ENCODE data around the gene ANKFY1. TPM values are rescaled to one million over a fixed set of nuclear protein-coding genes. Genes with fewer than 3 reads are reported as not detected.

The ANKFY1 gene
- total and polyA plus RNA-seq, 9 of the 15 experiments (the other 6 are each of a cell fraction or from before 2014, with no cell fraction given): 4.3 to 25.6 (median 12.2) TPM

DNA sequence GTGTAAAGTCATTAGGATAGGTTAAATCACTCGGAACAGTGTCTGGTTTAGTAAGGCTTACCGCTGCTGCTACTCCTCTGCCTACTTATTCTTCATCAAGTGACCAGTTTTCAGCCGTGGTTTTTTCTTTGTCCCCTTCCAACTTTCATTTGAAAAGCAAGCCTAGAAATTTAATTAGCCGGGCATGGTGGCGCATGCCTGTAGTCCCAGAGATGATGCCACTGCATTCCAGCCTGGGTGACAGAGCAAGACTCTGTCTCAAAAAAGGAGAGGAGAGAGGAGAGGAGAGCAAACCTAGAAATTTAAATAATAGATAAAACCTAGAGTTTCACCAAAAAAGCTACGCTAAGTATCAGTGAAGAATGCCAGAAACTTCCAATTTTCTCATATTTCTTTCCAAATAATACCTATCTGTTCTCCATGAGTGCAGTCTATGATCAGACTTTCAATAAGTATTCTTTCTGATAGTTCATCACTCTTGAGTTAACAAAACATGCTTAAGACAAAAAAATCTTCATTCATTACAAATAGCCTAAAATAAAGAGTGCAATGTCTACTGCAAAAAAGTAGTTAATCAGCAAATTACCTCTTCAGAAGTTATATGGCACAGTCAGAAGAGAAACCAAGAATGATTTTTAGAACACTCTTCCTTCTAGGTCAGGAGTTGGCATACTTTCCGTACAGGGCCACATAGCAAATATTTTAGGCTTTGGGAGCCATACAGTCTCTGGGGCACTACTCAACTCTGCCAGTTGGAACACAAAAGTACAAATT is 15.1 kb downstream of the ANKFY1 start:
- POLR2A ChIA-PET: interaction anchor here (0.6 to 4.6 kb wide), 5 partner anchors 8 to 130 kb away, joined by 3 to 31 read pairs (median 4); partner anchors contain the start of gene ANKFY1
- Histone ChIP-seq H4K20me1 (replicated peaks; ENCODE audit: control insufficient read depth, insufficient read depth, low read length) (peaks cover 6% of the 10 kb centered on the region), H2AFZ (ENCODE audit: low read depth, low read length) (no peak overlapping the region), H3K4me2 (ENCODE audit: insufficient read depth, low read length) (peak overlapping the region; percentile 66; the same call in 1 of the 2 replicates), H3K27me3 (ENCODE audit: control insufficient read depth in 2 of 2, insufficient read depth in 2 of 2, low read length in 2 of 2) (no peaks in the 10 kb centered on the region), H3K9me3 (replicated peaks; ENCODE audit: control insufficient read depth, insufficient read depth, low read depth, low read length) (no peaks in the 10 kb centered on the region), H3K79me2 (ENCODE audit: control insufficient read depth, insufficient read depth, low read length) (peaks cover 86% of the 10 kb centered on the region), H3K9ac (ENCODE audit: insufficient read depth in 1 of 2, low read depth in 2 of 2, low read length in 2 of 2) (no peak overlapping the region; a peak in 1 of 4 replicates), H3K4me3 (no peak overlapping the region), H3K4me1 (replicated peaks in 1 of 2; ENCODE audit: control insufficient read depth in 2 of 2, insufficient read depth in 2 of 2, low read length in 2 of 2) (peaks cover 8 to 37% of the 10 kb centered on the region in 2 experiments; a peak in 4 of 5 replicates), H3K9me1 (ENCODE audit: control insufficient read depth, insufficient read depth, low read length) (no peaks in the 10 kb centered on the region), H3K27ac (ENCODE audit: extremely low read depth, low read depth, low read length) (peak overlapping the region; percentile 48; the same call in 1 of the 3 replicates), H3K36me3 (ENCODE audit: control insufficient read depth, insufficient read depth, low read length) (peaks cover 17% of the 10 kb centered on the region; the same call in 1 of the 3 replicates)
- CTCF ChIA-PET (ENCODE audit: low intra/inter-chr PET ratio): no interaction called here
- FAIRE-seq: no peak
- intact Hi-C loops (cut with micrococcal nuclease): loop anchor here (2.0 kb wide), 1 partner anchor 56 kb away; no protein-coding TSS in a partner anchor
- WGBS (ENCODE audit: insufficient coverage, low coverage, missing lambda C conversion rate): 81% methylated on average over 7 of the region's 7 CpGs
- ATAC-seq: no peak
- DNase-seq (ENCODE audit: extremely low read depth in 1 of 4, low spot score in 3 of 4): no peak
- in situ Hi-C loops (cut with MboI): no loop called here
- no TSS peak for BruUV-seq (replicated peaks)
- TF ChIP-seq, protein P1, sequence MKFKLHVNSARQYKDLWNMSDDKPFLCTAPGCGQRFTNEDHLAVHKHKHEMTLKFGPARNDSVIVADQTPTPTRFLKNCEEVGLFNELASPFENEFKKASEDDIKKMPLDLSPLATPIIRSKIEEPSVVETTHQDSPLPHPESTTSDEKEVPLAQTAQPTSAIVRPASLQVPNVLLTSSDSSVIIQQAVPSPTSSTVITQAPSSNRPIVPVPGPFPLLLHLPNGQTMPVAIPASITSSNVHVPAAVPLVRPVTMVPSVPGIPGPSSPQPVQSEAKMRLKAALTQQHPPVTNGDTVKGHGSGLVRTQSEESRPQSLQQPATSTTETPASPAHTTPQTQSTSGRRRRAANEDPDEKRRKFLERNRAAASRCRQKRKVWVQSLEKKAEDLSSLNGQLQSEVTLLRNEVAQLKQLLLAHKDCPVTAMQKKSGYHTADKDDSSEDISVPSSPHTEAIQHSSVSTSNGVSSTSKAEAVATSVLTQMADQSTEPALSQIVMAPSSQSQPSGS (CRISPR knock-in tag; IDR thresholded peaks at IDR 0.05): no peak
- TF ChIP-seq HES1 (IDR thresholded peaks at IDR 0.05; ENCODE audit: low read depth): no peak
- peak; percentile 57; the same call in 1 of the 2 replicates for TF ChIP-seq ZNF316 (IDR thresholded peaks at IDR 0.05)
- TF ChIP-seq, protein P2, sequence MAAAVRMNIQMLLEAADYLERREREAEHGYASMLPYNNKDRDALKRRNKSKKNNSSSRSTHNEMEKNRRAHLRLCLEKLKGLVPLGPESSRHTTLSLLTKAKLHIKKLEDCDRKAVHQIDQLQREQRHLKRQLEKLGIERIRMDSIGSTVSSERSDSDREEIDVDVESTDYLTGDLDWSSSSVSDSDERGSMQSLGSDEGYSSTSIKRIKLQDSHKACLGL (CRISPR knock-in tag; IDR thresholded peaks at IDR 0.05; ENCODE audit: borderline replicate concordance, poor library complexity, severe bottlenecking): no peak
- TF ChIP-seq, protein P3, sequence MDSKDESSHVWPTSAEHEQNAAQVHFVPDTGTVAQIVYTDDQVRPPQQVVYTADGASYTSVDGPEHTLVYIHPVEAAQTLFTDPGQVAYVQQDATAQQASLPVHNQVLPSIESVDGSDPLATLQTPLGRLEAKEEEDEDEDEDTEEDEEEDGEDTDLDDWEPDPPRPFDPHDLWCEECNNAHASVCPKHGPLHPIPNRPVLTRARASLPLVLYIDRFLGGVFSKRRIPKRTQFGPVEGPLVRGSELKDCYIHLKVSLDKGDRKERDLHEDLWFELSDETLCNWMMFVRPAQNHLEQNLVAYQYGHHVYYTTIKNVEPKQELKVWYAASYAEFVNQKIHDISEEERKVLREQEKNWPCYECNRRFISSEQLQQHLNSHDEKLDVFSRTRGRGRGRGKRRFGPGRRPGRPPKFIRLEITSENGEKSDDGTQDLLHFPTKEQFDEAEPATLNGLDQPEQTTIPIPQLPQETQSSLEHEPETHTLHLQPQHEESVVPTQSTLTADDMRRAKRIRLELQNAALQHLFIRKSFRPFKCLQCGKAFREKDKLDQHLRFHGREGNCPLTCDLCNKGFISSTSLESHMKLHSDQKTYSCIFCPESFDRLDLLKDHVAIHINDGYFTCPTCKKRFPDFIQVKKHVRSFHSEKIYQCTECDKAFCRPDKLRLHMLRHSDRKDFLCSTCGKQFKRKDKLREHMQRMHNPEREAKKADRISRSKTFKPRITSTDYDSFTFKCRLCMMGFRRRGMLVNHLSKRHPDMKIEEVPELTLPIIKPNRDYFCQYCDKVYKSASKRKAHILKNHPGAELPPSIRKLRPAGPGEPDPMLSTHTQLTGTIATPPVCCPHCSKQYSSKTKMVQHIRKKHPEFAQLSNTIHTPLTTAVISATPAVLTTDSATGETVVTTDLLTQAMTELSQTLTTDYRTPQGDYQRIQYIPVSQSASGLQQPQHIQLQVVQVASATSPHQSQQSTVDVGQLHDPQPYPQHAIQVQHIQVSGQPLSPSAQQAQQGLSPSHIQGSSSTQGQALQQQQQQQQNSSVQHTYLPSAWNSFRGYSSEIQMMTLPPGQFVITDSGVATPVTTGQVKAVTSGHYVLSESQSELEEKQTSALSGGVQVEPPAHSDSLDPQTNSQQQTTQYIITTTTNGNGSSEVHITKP (IDR thresholded peaks at IDR 0.05; ENCODE audit: partially characterized antibody): no peak
- peak in 1 of 2 experiments; percentile 0; a peak in 2 of 4 replicates for TF ChIP-seq NRF1 (conservative IDR thresholded peaks at IDR 0.05 in 1 of 2, IDR thresholded peaks at IDR 0.05 in 1 of 2)
- TF ChIP-seq ETS1 (conservative IDR thresholded peaks at IDR 0.05; ENCODE audit: control insufficient read depth, low read depth, low read length): no peak
- TF ChIP-seq, protein P4, sequence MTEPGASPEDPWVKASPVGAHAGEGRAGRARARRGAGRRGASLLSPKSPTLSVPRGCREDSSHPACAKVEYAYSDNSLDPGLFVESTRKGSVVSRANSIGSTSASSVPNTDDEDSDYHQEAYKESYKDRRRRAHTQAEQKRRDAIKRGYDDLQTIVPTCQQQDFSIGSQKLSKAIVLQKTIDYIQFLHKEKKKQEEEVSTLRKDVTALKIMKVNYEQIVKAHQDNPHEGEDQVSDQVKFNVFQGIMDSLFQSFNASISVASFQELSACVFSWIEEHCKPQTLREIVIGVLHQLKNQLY (CRISPR knock-in tag; conservative IDR thresholded peaks at IDR 0.05): no peak
- no peak for TF ChIP-seq HLTF (IDR thresholded peaks at IDR 0.05)
- no peak for TF ChIP-seq ZNF146 (CRISPR knock-in tag; IDR thresholded peaks at IDR 0.05; ENCODE audit: unreplicated experiment)
- TF ChIP-seq ARNT (IDR thresholded peaks at IDR 0.05): no peak
- TF ChIP-seq CAMTA2 (CRISPR knock-in tag; conservative IDR thresholded peaks at IDR 0.05): no peak

Data from K562 (cell line).